Measurements from ENCODE around the gene AHCYL2. TPM values are rescaled to one million over a fixed set of nuclear protein-coding genes. Genes with fewer than 3 reads are reported as not detected.

The AHCYL2 gene
- total RNA-seq, 1 experiment from 2014 or later = 17.0 TPM

- no peaks in the 10 kb centered on the region for H3K79me2 ChIP-seq (ENCODE audit: insufficient read depth, low read length)
- H3K36me3 ChIP-seq (ENCODE audit: control insufficient read depth in 1 of 2, insufficient read depth in 2 of 2, low read length in 2 of 2) = no peaks in the 10 kb centered on the region
- H3K4me2 ChIP-seq (ENCODE audit: low read length) = no peak overlapping the region
- no TSS peak for BruUV-seq (replicated peaks)
- DNase-seq (ENCODE audit: low read depth, low spot score) (no peak), ATAC-seq (no peak)
- ChIA-PET CTCF (no interaction called here), RAD21 (ENCODE audit: low non-redundant PET in 1 of 2, low total read pairs in 2 of 2, uncharacterized antibody in 2 of 2, unreplicated experiment in 2 of 2) (no interaction called here), POLR2A (no interaction called here)
- intact Hi-C loops (cut with micrococcal nuclease) = no loop called here
- no peak overlapping the region for H3K4me3 ChIP-seq (replicated peaks in 1 of 2; ENCODE audit: low read depth in 1 of 2, low read length in 2 of 2)
- H3K9me3 ChIP-seq (ENCODE audit: control insufficient read depth in 1 of 2, insufficient read depth in 1 of 2, low read depth in 1 of 2, low read length in 2 of 2) = no peaks in the 10 kb centered on the region
- no peaks in the 10 kb centered on the region for H3K4me1 ChIP-seq (ENCODE audit: control insufficient read depth in 1 of 2, insufficient read depth in 2 of 2, low read length in 2 of 2)
- no peak overlapping the region for H3K9ac ChIP-seq (ENCODE audit: low read length)
- H4K20me1 ChIP-seq (ENCODE audit: insufficient read depth) = no peaks in the 10 kb centered on the region
- TF ChIP-seq ZNF274 (IDR thresholded peaks at IDR 0.05; ENCODE audit: low read depth, low read length) = no peak
- no peak for TF ChIP-seq ELF1 (IDR thresholded peaks at IDR 0.05; ENCODE audit: borderline replicate concordance, low read depth)
- TF ChIP-seq ATF3 (IDR thresholded peaks at IDR 0.05) = no peak
- no peaks in the 10 kb centered on the region for H3K27me3 ChIP-seq (ENCODE audit: insufficient read depth, low read length)
- no peak overlapping the region for H2AFZ ChIP-seq (ENCODE audit: low read depth, low read length, poor library complexity, severe bottlenecking)
- H3K9me2 ChIP-seq (ENCODE audit: insufficient read depth) = no peaks in the 10 kb centered on the region
- H3K27ac ChIP-seq (ENCODE audit: low read depth, low read length) = no peak overlapping the region
These were observed 187.7 kb downstream of the AHCYL2 start for GRCh38 chr7:129412501-129412900.

GRCh38 chr7:129417073-129417472, 192.2 kb downstream of the AHCYL2 start:
- Histone ChIP-seq H3K4me1 (ENCODE audit: control insufficient read depth in 1 of 2, insufficient read depth in 2 of 2, low read length in 2 of 2) (no peaks in the 10 kb centered on the region), H3K4me3 (replicated peaks in 1 of 2; ENCODE audit: low read depth in 1 of 2, low read length in 2 of 2) (no peak overlapping the region), H3K27ac (ENCODE audit: low read depth, low read length) (no peak overlapping the region), H3K9ac (ENCODE audit: low read length) (no peak overlapping the region), H3K9me3 (ENCODE audit: control insufficient read depth in 1 of 2, insufficient read depth in 1 of 2, low read depth in 1 of 2, low read length in 2 of 2) (no peaks in the 10 kb centered on the region), H3K79me2 (ENCODE audit: insufficient read depth, low read length) (no peaks in the 10 kb centered on the region), H3K36me3 (ENCODE audit: control insufficient read depth in 1 of 2, insufficient read depth in 2 of 2, low read length in 2 of 2) (no peaks in the 10 kb centered on the region), H3K9me2 (ENCODE audit: insufficient read depth) (no peaks in the 10 kb centered on the region), H4K20me1 (ENCODE audit: insufficient read depth) (no peaks in the 10 kb centered on the region), H2AFZ (ENCODE audit: low read depth, low read length, poor library complexity, severe bottlenecking) (no peak overlapping the region), H3K4me2 (ENCODE audit: low read length) (no peak overlapping the region), H3K27me3 (ENCODE audit: insufficient read depth, low read length) (no peaks in the 10 kb centered on the region)
- intact Hi-C loops (cut with micrococcal nuclease) = no loop called here
- DNase-seq (ENCODE audit: low read depth, low spot score) (no peak), ATAC-seq (no peak)
- ChIA-PET POLR2A (no interaction called here), CTCF (no interaction called here), RAD21 (ENCODE audit: low non-redundant PET in 1 of 2, low total read pairs in 2 of 2, uncharacterized antibody in 2 of 2, unreplicated experiment in 2 of 2) (no interaction called here)
- BruUV-seq (replicated peaks) = no TSS peak
- TF ChIP-seq CEBPB (IDR thresholded peaks at IDR 0.05; ENCODE audit: low read depth) (no peak), ZFX (IDR thresholded peaks at IDR 0.05) (no peak)

Measured in HCT116 (cell line).